Measurements from ENCODE around the gene MGRN1.
A peak's percentile ranks its signal among the peaks of the same experiment; 100 is the strongest.

Gene MGRN1

GRCh38 chr16:4687946-4688673 lies 63.5 kb downstream of the MGRN1 start:
- DNase-seq (ENCODE audit: low spot score): no peak

GRCh38 chr16:4688674-4689045 lies 64.0 kb downstream of the MGRN1 start:
- no peak for DNase-seq (ENCODE audit: low spot score)

- no peak for DNase-seq (ENCODE audit: low spot score)
Observed at GRCh38 chr16:4689091-4689671, 64.6 kb downstream of the MGRN1 start.

- DNase-seq (ENCODE audit: low spot score): no peak
Observed at GRCh38 chr16:4689864-4690704, 65.5 kb downstream of the MGRN1 start.

GRCh38 chr16:4690946-4691665 lies 66.5 kb downstream of the MGRN1 start:
- DNase-seq (ENCODE audit: low spot score): no peak

GRCh38 chr16:4691666-4692412 lies 67.2 kb downstream of the MGRN1 start:
- DNase-seq (ENCODE audit: low spot score): no peak

- DNase-seq (ENCODE audit: low spot score): no peak
Observed at GRCh38 chr16:4692460-4693295, 68.1 kb downstream of the MGRN1 start.

- DNase-seq (ENCODE audit: low spot score): peak; percentile 100
Observed at GRCh38 chr16:4693296-4693955, 68.8 kb downstream of the MGRN1 start, which contains the start of gene NUDT16L1. NUDT16L1 (plus strand) TSS chr16:4693562; CDS start chr16:4693727, 165 bp downstream.

- peak; percentile 90 for DNase-seq (ENCODE audit: low spot score)
Observed at GRCh38 chr16:4693956-4694641, 69.5 kb downstream of the MGRN1 start.

- DNase-seq (ENCODE audit: low spot score): peak; percentile 51
Observed at GRCh38 chr16:4694642-4695451, 70.2 kb downstream of the MGRN1 start.

- no peak for DNase-seq (ENCODE audit: low spot score)
Observed at GRCh38 chr16:4695473-4696171, 71.0 kb downstream of the MGRN1 start.

GRCh38 chr16:4696172-4696904 lies 71.7 kb downstream of the MGRN1 start:
- no peak for DNase-seq (ENCODE audit: low spot score)

GRCh38 chr16:4696905-4697847 lies 72.5 kb downstream of the MGRN1 start:
- DNase-seq (ENCODE audit: low spot score): no peak

GRCh38 chr16:4697848-4698291 lies 73.2 kb downstream of the MGRN1 start:
- no peak for DNase-seq (ENCODE audit: low spot score)

- no peak for DNase-seq (ENCODE audit: low spot score)
Observed at GRCh38 chr16:4698321-4699045, 73.9 kb downstream of the MGRN1 start.

Measured in GM03348 (cell line).